Upper lobe of left lung (tissue), 4 donors: ENCODE data around the gene PSAT1.

Source experiments
- CTCF ChIP-seq, 6 experiments: fragments of 450-650 bp in 4 of 6; fragments of 200-600 bp in 2 of 6; sonication (generic) in 2 of 6; IDR thresholded peaks; one replicate each; pipeline ENCODE4 v1.5.1; 2016 to 2019; ENCODE audit warnings: antibody characterized with exemption in 6 of 6
- EP300 ChIP-seq, 4 donors: sonication (generic); formaldehyde crosslinking; IDR thresholded peaks; one replicate each; pipeline ENCODE4 v1.5.1; 2017; ENCODE audit warnings: antibody characterized with exemption in 4 of 4, control low read depth in 2 of 4
- POLR2A ChIP-seq, 4 donors: fragments of 450-650 bp; IDR thresholded peaks; one replicate each; pipeline ENCODE4 v1.5.1; 2016 to 2017; ENCODE audit warnings: antibody characterized with exemption in 4 of 4, mild to moderate bottlenecking in 2 of 4
- POLR2AphosphoS5 ChIP-seq, 2 donors: sonication (generic); formaldehyde crosslinking; IDR thresholded peaks; one replicate each; pipeline ENCODE4 v1.5.1; 2017; ENCODE audit warnings: antibody characterized with exemption in 2 of 2

- TF ChIP-seq POLR2AphosphoS5 (IDR thresholded peaks at IDR 0.05), result no peak
- no peak for TF ChIP-seq CTCF (IDR thresholded peaks at IDR 0.05)
- no peak for TF ChIP-seq POLR2A (IDR thresholded peaks at IDR 0.05)
- TF ChIP-seq EP300 (IDR thresholded peaks at IDR 0.05), result no peak
These were observed 29.0 kb downstream of the PSAT1 start for GRCh38 chr9:78325846-78326360.
